Measurements from ENCODE around the gene BAHCC1. TPM values are rescaled to one million over a fixed set of nuclear protein-coding genes. Genes with fewer than 3 reads are reported as not detected.

The BAHCC1 gene
- total RNA-seq, 1 donor from 2014 or later: 10.7 TPM

GRCh38 chr17:81387100-81388090 lies 7.9 kb upstream of the BAHCC1 start:
- no peak for TF ChIP-seq CTCF (IDR thresholded peaks at IDR 0.05; ENCODE audit: unreplicated experiment)
- Mint-ChIP-seq H3K4me1 (ENCODE audit: unreplicated experiment) (peaks cover 27% of the 10 kb centered on the region), H3K27ac (ENCODE audit: unreplicated experiment) (peak overlapping the region; percentile 24), H3K27me3 (ENCODE audit: unreplicated experiment) (peaks cover 22% of the 10 kb centered on the region), H3K9me3 (ENCODE audit: unreplicated experiment) (no peaks in the 10 kb centered on the region), H3K36me3 (ENCODE audit: low read depth, unreplicated experiment) (peaks cover 8% of the 10 kb centered on the region), H3K4me3 (ENCODE audit: unreplicated experiment) (peak overlapping the region; percentile 78)
- no peak for DNase-seq (ENCODE audit: low spot score)

- Mint-ChIP-seq H3K36me3 (ENCODE audit: low read depth, unreplicated experiment) (peaks cover 8% of the 10 kb centered on the region), H3K27ac (ENCODE audit: unreplicated experiment) (peak overlapping the region; percentile 24), H3K4me3 (ENCODE audit: unreplicated experiment) (peak overlapping the region; percentile 65), H3K4me1 (ENCODE audit: unreplicated experiment) (peaks cover 31% of the 10 kb centered on the region), H3K9me3 (ENCODE audit: unreplicated experiment) (no peaks in the 10 kb centered on the region), H3K27me3 (ENCODE audit: unreplicated experiment) (peaks cover 23% of the 10 kb centered on the region)
- no peak for DNase-seq (ENCODE audit: low spot score)
- no peak for TF ChIP-seq CTCF (IDR thresholded peaks at IDR 0.05; ENCODE audit: unreplicated experiment)
Observed at GRCh38 chr17:81388091-81388611, 7.1 kb upstream of the BAHCC1 start.

GRCh38 chr17:81388612-81389367 lies 6.5 kb upstream of the BAHCC1 start:
- TF ChIP-seq CTCF (IDR thresholded peaks at IDR 0.05; ENCODE audit: unreplicated experiment): no peak
- Mint-ChIP-seq H3K9me3 (ENCODE audit: unreplicated experiment) (no peaks in the 10 kb centered on the region), H3K4me1 (ENCODE audit: unreplicated experiment) (peaks cover 31% of the 10 kb centered on the region), H3K36me3 (ENCODE audit: low read depth, unreplicated experiment) (peaks cover 8% of the 10 kb centered on the region), H3K4me3 (ENCODE audit: unreplicated experiment) (no peak overlapping the region), H3K27me3 (ENCODE audit: unreplicated experiment) (peaks cover 22% of the 10 kb centered on the region), H3K27ac (ENCODE audit: unreplicated experiment) (no peak overlapping the region)
- DNase-seq (ENCODE audit: low spot score): no peak

GRCh38 chr17:81389585-81389984 lies 5.7 kb upstream of the BAHCC1 start:
- Mint-ChIP-seq H3K4me3 (ENCODE audit: unreplicated experiment) (peak overlapping the region; percentile 56), H3K9me3 (ENCODE audit: unreplicated experiment) (no peaks in the 10 kb centered on the region), H3K27me3 (ENCODE audit: unreplicated experiment) (peaks cover 28% of the 10 kb centered on the region), H3K36me3 (ENCODE audit: low read depth, unreplicated experiment) (peaks cover 14% of the 10 kb centered on the region), H3K27ac (ENCODE audit: unreplicated experiment) (no peak overlapping the region), H3K4me1 (ENCODE audit: unreplicated experiment) (peaks cover 38% of the 10 kb centered on the region)
- no peak for TF ChIP-seq CTCF (IDR thresholded peaks at IDR 0.05; ENCODE audit: unreplicated experiment)
- DNase-seq (ENCODE audit: low spot score): no peak

Data from endothelial cell (in vitro differentiated cells).